ENCODE data around the gene ACSBG1. TPM values are rescaled to one million over a fixed set of nuclear protein-coding genes. Genes with fewer than 3 reads are reported as not detected.

The ACSBG1 gene
- polyA plus RNA-seq, 1 donor from 2014 or later: 0.32 TPM

- Histone ChIP-seq H3K9me2 (ENCODE audit: insufficient read depth, low read length) (no peaks in the 10 kb centered on the region), H3K4me3 (ENCODE audit: low read length) (no peak overlapping the region), H3K4me2 (ENCODE audit: low read length) (no peak overlapping the region), H3K9ac (ENCODE audit: low read length) (no peak overlapping the region), H3K27me3 (ENCODE audit: insufficient read depth, low read depth, low read length) (peaks cover 15% of the 10 kb centered on the region), H3F3A (ENCODE audit: insufficient read depth, low read length, poor library complexity, severe bottlenecking) (no peaks in the 10 kb centered on the region), H4K20me1 (ENCODE audit: insufficient read depth) (no peaks in the 10 kb centered on the region), H3K27ac (ENCODE audit: low read length) (no peak overlapping the region), H3K79me2 (replicated peaks; ENCODE audit: insufficient read depth, low read length) (no peaks in the 10 kb centered on the region), H3K9me3 (ENCODE audit: low read length) (no peaks in the 10 kb centered on the region), H2AFZ (ENCODE audit: low read depth, low read length) (no peak overlapping the region), H3K36me3 (ENCODE audit: insufficient read depth, low read length) (no peaks in the 10 kb centered on the region)
- no peak for TF ChIP-seq EZH2 (IDR thresholded peaks at IDR 0.05; ENCODE audit: borderline replicate concordance, insufficient read depth, low read length, poor library complexity, severe bottlenecking)
- TF ChIP-seq TAF1 (IDR thresholded peaks at IDR 0.05; ENCODE audit: low read depth): no peak
- TF ChIP-seq REST (IDR thresholded peaks at IDR 0.05; ENCODE audit: borderline replicate concordance): no peak
- TF ChIP-seq POLR2AphosphoS5 (IDR thresholded peaks at IDR 0.05): no peak
- no peak for TF ChIP-seq EP300 (conservative IDR thresholded peaks at IDR 0.05; ENCODE audit: poor library complexity, severe bottlenecking)
- no peak for TF ChIP-seq CTCF (IDR thresholded peaks at IDR 0.05; ENCODE audit: poor library complexity, severe bottlenecking)
- TF ChIP-seq MXI1 (conservative IDR thresholded peaks at IDR 0.05; ENCODE audit: poor library complexity, severe bottlenecking): no peak
- TF ChIP-seq SMC3 (conservative IDR thresholded peaks at IDR 0.05; ENCODE audit: poor library complexity): no peak
- no peak for TF ChIP-seq RAD21 (conservative IDR thresholded peaks at IDR 0.05)
Observed at GRCh38 chr15:78261062-78261461, 26.7 kb upstream of the ACSBG1 start.

DNA sequence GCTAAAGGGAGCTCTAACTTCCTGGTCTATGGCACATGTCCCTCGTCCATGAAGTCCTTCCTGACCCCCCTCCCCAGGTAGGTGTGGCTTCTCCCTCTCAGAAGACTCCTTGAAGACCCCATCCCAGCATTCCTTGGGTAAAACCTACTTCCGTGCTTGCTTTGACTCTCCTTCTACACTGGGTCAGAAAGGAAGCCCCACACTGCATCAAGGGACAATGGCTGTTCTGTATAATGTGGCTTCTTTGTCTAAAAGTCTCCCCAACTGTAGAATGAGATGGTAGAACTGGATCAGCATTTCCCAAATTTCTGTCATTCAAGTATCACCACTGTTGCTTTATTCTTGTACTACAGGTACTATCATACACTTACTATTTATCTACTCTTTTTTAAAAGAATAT, 26.1 kb upstream of the ACSBG1 start:
- Histone ChIP-seq H3K79me2 (replicated peaks; ENCODE audit: insufficient read depth, low read length) (no peaks in the 10 kb centered on the region), H2AFZ (ENCODE audit: low read depth, low read length) (no peak overlapping the region), H3K9me2 (ENCODE audit: insufficient read depth, low read length) (no peaks in the 10 kb centered on the region), H3K9me3 (ENCODE audit: low read length) (no peaks in the 10 kb centered on the region), H4K20me1 (ENCODE audit: insufficient read depth) (no peaks in the 10 kb centered on the region), H3K4me3 (ENCODE audit: low read length) (no peak overlapping the region), H3K27me3 (ENCODE audit: insufficient read depth, low read depth, low read length) (peaks cover 9% of the 10 kb centered on the region), H3K9ac (ENCODE audit: low read length) (no peak overlapping the region), H3K27ac (ENCODE audit: low read length) (no peak overlapping the region), H3F3A (ENCODE audit: insufficient read depth, low read length, poor library complexity, severe bottlenecking) (no peaks in the 10 kb centered on the region), H3K36me3 (ENCODE audit: insufficient read depth, low read length) (no peaks in the 10 kb centered on the region), H3K4me2 (ENCODE audit: low read length) (no peak overlapping the region)
- TF ChIP-seq RAD21 (conservative IDR thresholded peaks at IDR 0.05) (no peak), MXI1 (conservative IDR thresholded peaks at IDR 0.05; ENCODE audit: poor library complexity, severe bottlenecking) (no peak)

GRCh38 chr15:78259232-78259631, 24.9 kb upstream of the ACSBG1 start:
- H3K9me2 ChIP-seq (ENCODE audit: insufficient read depth, low read length): no peaks in the 10 kb centered on the region
- H3K27ac ChIP-seq (ENCODE audit: low read length): no peak overlapping the region
- H3K4me2 ChIP-seq (ENCODE audit: low read length): no peak overlapping the region
- no peaks in the 10 kb centered on the region for H3K27me3 ChIP-seq (ENCODE audit: insufficient read depth, low read depth, low read length)
- TF ChIP-seq EZH2 (IDR thresholded peaks at IDR 0.05; ENCODE audit: borderline replicate concordance, insufficient read depth, low read length, poor library complexity, severe bottlenecking) (no peak), EP300 (conservative IDR thresholded peaks at IDR 0.05; ENCODE audit: poor library complexity, severe bottlenecking) (no peak), RAD21 (conservative IDR thresholded peaks at IDR 0.05) (no peak), MXI1 (conservative IDR thresholded peaks at IDR 0.05; ENCODE audit: poor library complexity, severe bottlenecking) (no peak), REST (IDR thresholded peaks at IDR 0.05; ENCODE audit: borderline replicate concordance) (no peak), SMC3 (conservative IDR thresholded peaks at IDR 0.05; ENCODE audit: poor library complexity) (no peak), POLR2AphosphoS5 (IDR thresholded peaks at IDR 0.05) (no peak)
- H2AFZ ChIP-seq (ENCODE audit: low read depth, low read length): no peak overlapping the region
- H3K9me3 ChIP-seq (ENCODE audit: low read length): no peaks in the 10 kb centered on the region
- H3K9ac ChIP-seq (ENCODE audit: low read length): no peak overlapping the region
- no peaks in the 10 kb centered on the region for H3F3A ChIP-seq (ENCODE audit: insufficient read depth, low read length, poor library complexity, severe bottlenecking)
- no peaks in the 10 kb centered on the region for H3K36me3 ChIP-seq (ENCODE audit: insufficient read depth, low read length)
- no peak overlapping the region for H3K4me3 ChIP-seq (ENCODE audit: low read length)
- H3K79me2 ChIP-seq (replicated peaks; ENCODE audit: insufficient read depth, low read length): no peaks in the 10 kb centered on the region
- H4K20me1 ChIP-seq (ENCODE audit: insufficient read depth): no peaks in the 10 kb centered on the region
